VCaP (cell line): ENCODE measurements around the gene SLC4A1.
A peak's percentile ranks its signal among the peaks of the same experiment; 100 is the strongest.

Source experiments
- H3K27ac ChIP-seq: fragments of 450-650 bp; 2 replicates; pipeline ENCODE4 v1.5.1; 2017
- CTCF ChIP-seq: fragments of 450-650 bp; conservative IDR thresholded peaks from 2 replicates; pipeline ENCODE4 v1.5.1; 2017; ENCODE audit warnings: mild to moderate bottlenecking, moderate library complexity

SLC4A1 gene

DNA sequence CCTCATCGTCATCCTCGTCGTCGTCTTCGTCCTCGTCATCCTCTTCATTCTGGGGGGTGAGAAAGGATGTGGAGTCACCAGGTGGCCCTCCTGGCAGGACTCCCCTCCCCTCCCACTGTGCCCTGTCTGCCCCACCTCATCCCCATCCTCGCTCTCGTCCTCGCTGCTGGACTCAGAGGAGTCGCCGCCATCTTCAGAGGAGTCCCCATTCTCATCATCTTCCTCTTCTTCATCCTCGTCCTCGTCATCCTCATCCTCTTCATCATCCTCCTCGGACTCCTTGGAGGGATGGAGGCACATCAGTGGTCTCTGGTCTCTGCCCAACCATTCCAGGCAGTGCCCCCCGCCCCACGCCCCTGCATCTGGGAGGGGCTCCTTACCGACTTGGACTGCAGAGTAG, 60.6 kb downstream of the SLC4A1 start:
- H3K27ac ChIP-seq: no peak overlapping the region
- no peak for TF ChIP-seq CTCF

DNA sequence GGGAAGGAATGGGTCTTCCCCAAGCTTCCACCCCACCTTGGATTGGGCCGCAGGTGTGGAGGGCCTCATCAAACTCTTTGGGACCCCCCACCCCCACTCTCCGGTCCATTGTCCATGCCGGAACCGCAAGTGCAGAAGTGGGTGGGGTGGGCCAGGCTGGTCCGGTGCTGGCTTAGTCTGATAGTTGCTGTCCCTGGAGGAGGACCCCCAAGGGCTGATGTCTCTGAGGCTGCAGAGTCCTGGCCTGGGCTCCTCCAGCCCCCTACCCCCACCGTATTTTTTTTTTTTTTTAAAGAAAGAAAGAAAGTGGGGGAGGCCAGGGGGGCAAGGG, 61.1 kb downstream of the SLC4A1 start:
- 0 out of 2 replicates have a peak, but pooled peaks have one; percentile 6 for TF ChIP-seq CTCF
- no peak overlapping the region for H3K27ac ChIP-seq

DNA sequence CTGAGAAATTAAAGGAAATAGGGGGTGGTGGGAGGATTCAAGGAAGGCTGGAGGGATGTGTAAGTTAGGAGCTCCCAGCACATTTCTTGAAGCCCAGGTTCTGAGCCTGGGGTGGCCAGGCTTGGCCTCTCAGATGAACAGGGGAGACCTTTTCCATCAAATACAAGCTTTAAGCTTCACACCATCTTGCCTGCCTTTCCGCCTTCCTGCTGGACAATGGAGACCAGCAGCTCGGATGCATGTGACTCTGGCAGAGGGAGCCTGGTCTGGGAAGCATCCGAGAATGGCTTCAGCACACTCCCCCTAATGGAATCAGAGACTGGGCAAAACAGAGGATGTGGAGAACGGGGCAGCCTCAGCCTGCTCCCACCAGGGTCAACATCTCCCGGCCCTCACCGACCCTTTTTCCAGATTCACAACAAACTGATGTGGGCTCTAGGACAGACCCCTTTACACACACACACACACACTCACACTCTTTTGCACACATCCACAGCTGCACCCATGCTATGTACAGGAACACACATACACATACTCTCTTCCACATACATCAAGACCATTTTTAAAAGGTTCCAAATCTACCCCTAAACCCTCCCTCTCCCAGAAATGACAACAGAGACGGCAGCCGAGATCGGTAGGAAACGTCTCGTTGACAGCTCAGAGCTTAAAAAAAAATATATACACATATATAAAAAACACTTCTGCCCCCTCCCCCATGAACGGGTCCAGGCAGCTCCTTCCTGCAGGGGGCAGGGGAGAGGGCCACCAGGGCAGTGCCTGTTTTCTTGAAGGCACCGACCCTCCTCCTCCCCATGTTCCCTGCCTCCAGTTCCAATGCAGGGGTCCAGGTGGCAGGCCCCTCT, 61.7 kb downstream of the SLC4A1 start:
- no peak; the same call in 1 of the 2 replicates for TF ChIP-seq CTCF
- H3K27ac ChIP-seq: no peak overlapping the region; the same call in 1 of the 2 replicates

DNA sequence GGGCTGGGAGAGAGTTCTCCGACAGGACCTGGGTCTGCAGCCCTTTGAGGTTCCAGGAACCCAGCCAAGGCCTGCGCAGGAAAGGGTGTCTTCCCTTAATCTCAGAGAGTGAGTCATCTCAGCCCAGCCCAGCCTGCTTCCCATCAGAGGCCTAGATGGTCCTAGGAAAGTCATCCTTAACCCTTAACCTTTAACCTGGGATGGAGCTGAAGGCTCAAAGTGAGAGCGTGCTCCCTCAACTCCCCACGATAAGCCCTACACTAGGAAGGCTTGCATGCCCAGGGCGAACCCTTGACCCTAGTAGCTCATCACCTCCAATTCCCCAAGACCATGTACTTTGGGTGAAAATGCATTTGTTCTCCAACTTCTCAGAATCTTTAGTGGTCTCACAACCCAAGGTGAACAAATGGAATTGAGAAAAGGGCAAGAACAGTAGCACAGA, 63.5 kb downstream of the SLC4A1 start:
- no peak overlapping the region for H3K27ac ChIP-seq
- TF ChIP-seq CTCF: no peak

GRCh38 chr17:44203731-44204440, 64.0 kb downstream of the SLC4A1 start:
- TF ChIP-seq CTCF: peak; percentile 75
- no peak overlapping the region for H3K27ac ChIP-seq

DNA sequence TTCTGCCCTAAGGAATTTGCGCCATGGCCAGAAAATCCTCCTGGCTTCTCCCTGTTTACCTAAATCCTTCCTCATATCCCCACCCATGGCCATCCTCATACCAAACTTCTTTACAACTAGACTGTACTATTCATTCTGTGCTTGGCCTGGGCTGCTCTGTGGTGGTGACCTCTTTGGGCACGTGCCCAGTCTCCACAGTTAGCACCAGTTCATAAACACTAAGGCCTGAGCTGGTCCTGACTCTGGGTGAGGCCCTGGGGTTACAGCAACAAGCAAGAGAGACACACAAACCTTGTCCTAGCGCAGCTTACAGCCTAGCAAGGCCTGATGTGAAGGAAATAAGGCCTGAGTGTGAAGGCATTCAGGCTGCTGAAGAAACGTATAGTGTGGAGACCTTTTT, 65.2 kb downstream of the SLC4A1 start:
- no peak for TF ChIP-seq CTCF
- H3K27ac ChIP-seq: no peak overlapping the region

- peak overlapping the region; percentile 97 for H3K27ac ChIP-seq
- TF ChIP-seq CTCF: no peak
Measured at GRCh38 chr17:44200478-44201155, 67.3 kb downstream of the SLC4A1 start.
